Lung microvascular endothelial cell (primary cell): ENCODE data around the gene ZNF184. TPM values are rescaled to one million over a fixed set of nuclear protein-coding genes. Genes with fewer than 3 reads are reported as not detected.

ENCODE experiments used
- DNase-seq, 2 donors: peaks; one replicate each; pipeline versions ENCODE4 v3.0.0 to v3.0.0-alpha.2; 2010; ENCODE audit warnings: low read depth in 2 of 2
- total RNA-seq: library from RNA; depleted of rRNA; stranded (reverse); fragments of >200 nt; gene quantifications from 2 replicates; pipeline ENCODE4 v1.2.1, GENCODE V29; 2014

ZNF184 gene
- total RNA-seq, 1 donor from 2014 or later, result 4.4 TPM

GRCh38 chr6:27479319-27480182, 6.6 kb upstream of the ZNF184 start:
- DNase-seq, result peak; percentile 89 to 92

GRCh38 chr6:27478706-27479318, 5.9 kb upstream of the ZNF184 start:
- DNase-seq, result peak; percentile 89 to 93

- DNase-seq, result peak; percentile 4 to 7
These were observed 5.3 kb upstream of the ZNF184 start for GRCh38 chr6:27478141-27478705.

- DNase-seq, result no peak
These were observed 4.6 kb upstream of the ZNF184 start for GRCh38 chr6:27477318-27478013.

- DNase-seq, result no peak
These were observed 3.2 kb upstream of the ZNF184 start for GRCh38 chr6:27476090-27476489.

GRCh38 chr6:27474672-27475071, 1.8 kb upstream of the ZNF184 start:
- DNase-seq, result no peak

- DNase-seq, result no peak
These were observed 1.2 kb upstream of the ZNF184 start for GRCh38 chr6:27474172-27474465.

GRCh38 chr6:27472182-27472616, 706 bp downstream of the ZNF184 start:
- peak; percentile 70 to 74 for DNase-seq

GRCh38 chr6:27471365-27472115, 1.4 kb downstream of the ZNF184 start:
- no peak for DNase-seq

GRCh38 chr6:27470023-27470422, 2.9 kb downstream of the ZNF184 start:
- DNase-seq, result no peak

- DNase-seq, result peak in 1 of 2 donors; percentile 32
These were observed 4.6 kb downstream of the ZNF184 start for GRCh38 chr6:27468334-27468733.

GRCh38 chr6:27452496-27452897, 20.4 kb downstream of the ZNF184 start:
- peak in 1 of 2 donors; percentile 6 for DNase-seq

GRCh38 chr6:27451660-27452390, 21.1 kb downstream of the ZNF184 start:
- DNase-seq, result no peak

GRCh38 chr6:27448456-27448855, 24.4 kb downstream of the ZNF184 start:
- no peak for DNase-seq

- DNase-seq, result no peak
These were observed 30.0 kb downstream of the ZNF184 start for GRCh38 chr6:27442932-27443331.

- DNase-seq, result no peak
These were observed 31.9 kb downstream of the ZNF184 start for GRCh38 chr6:27441001-27441400.

GRCh38 chr6:27439371-27439770, 33.5 kb downstream of the ZNF184 start:
- no peak for DNase-seq

GRCh38 chr6:27433714-27434113, 39.2 kb downstream of the ZNF184 start:
- no peak for DNase-seq

- no peak for DNase-seq
These were observed 43.9 kb downstream of the ZNF184 start for GRCh38 chr6:27428966-27429365.

- no peak for DNase-seq
These were observed 44.4 kb downstream of the ZNF184 start for GRCh38 chr6:27428502-27428901.
